H9 (cell line): ENCODE measurements around the gene CCDC89. TPM values are rescaled to one million over a fixed set of nuclear protein-coding genes. Genes with fewer than 3 reads are reported as not detected.
A peak's percentile ranks its signal among the peaks of the same experiment; 100 is the strongest.

Experiments
- DNase-seq: peaks from one replicate; pipeline ENCODE4 v3.0.0-alpha.2; 2017
- H2AFZ ChIP-seq: one replicate; pipeline ENCODE4 v1.6.1; 2013; ENCODE audit warnings: mild to moderate bottlenecking, low read length, control low read depth, moderate library complexity
- H2AK5ac ChIP-seq: 2 replicates; pipeline ENCODE4 v1.6.1; 2013; ENCODE audit warnings: low read length, control low read depth, mixed read lengths; ENCODE audit not compliant: insufficient read length
- H2BK120ac ChIP-seq: one replicate; pipeline ENCODE4 v1.6.1; 2013; ENCODE audit warnings: low read depth, mild to moderate bottlenecking, low read length, control low read depth, inconsistent platforms; ENCODE audit not compliant: poor library complexity, severe bottlenecking
- H2BK12ac ChIP-seq: 2 replicates; pipeline ENCODE4 v1.6.1; 2013; ENCODE audit warnings: low read length, control low read depth, mixed read lengths, low read depth; ENCODE audit not compliant: insufficient read length
- H2BK15ac ChIP-seq: 2 replicates; pipeline ENCODE4 v1.6.1; 2013; ENCODE audit warnings: low read depth, low read length, control low read depth
- H2BK20ac ChIP-seq: one replicate; pipeline ENCODE4 v1.6.1; 2013; ENCODE audit warnings: low read depth, mild to moderate bottlenecking, low read length, control low read depth, inconsistent platforms; ENCODE audit not compliant: poor library complexity, severe bottlenecking
- H2BK5ac ChIP-seq: 2 replicates; pipeline ENCODE4 v1.6.1; 2013; ENCODE audit warnings: low read length, control low read depth, mixed read lengths; ENCODE audit not compliant: insufficient read length
- H3K14ac ChIP-seq: 2 replicates; pipeline ENCODE4 v1.6.1; 2013; ENCODE audit warnings: low read length, control low read depth; ENCODE audit not compliant: insufficient read depth
- H3K18ac ChIP-seq: 2 replicates; pipeline ENCODE4 v1.6.1; 2013; ENCODE audit warnings: low read depth, mild to moderate bottlenecking, mixed read lengths, low read length, control low read depth; ENCODE audit not compliant: insufficient read length
- H3K23ac ChIP-seq: 2 replicates; pipeline ENCODE4 v1.6.1; 2013; ENCODE audit warnings: low read length, control low read depth, mixed read lengths, low read depth; ENCODE audit not compliant: insufficient read length
- H3K23me2 ChIP-seq: 2 replicates; pipeline ENCODE4 v1.6.1; 2013; ENCODE audit warnings: low read depth, mild to moderate bottlenecking, mixed read lengths, low read length, control low read depth; ENCODE audit not compliant: insufficient read length, poor library complexity, severe bottlenecking
- H3K27ac ChIP-seq: 2 replicates; pipeline ENCODE4 v1.5.1; 2013; ENCODE audit warnings: low read length, control low read depth, mixed read lengths, low read depth; ENCODE audit not compliant: insufficient read length
- H3K27me3 ChIP-seq: 2 replicates; pipeline ENCODE4 v1.6.1; 2013; ENCODE audit warnings: low read length, control low read depth, inconsistent platforms; ENCODE audit not compliant: insufficient read depth
- H3K4ac ChIP-seq: 2 replicates; pipeline ENCODE4 v1.6.1; 2013; ENCODE audit warnings: low read depth, mild to moderate bottlenecking, control low read depth, inconsistent platforms, low read length, moderate library complexity
- H3K4me1 ChIP-seq: 2 replicates; pipeline ENCODE4 v1.6.1; 2013; ENCODE audit warnings: low read length, control low read depth, inconsistent platforms; ENCODE audit not compliant: insufficient read depth
- H3K4me2 ChIP-seq: 2 replicates; pipeline ENCODE4 v1.6.1; 2013; ENCODE audit warnings: low read length, control low read depth, mixed read lengths; ENCODE audit not compliant: insufficient read length, insufficient read depth
- H3K56ac ChIP-seq: 2 replicates; pipeline ENCODE4 v1.6.1; 2013; ENCODE audit warnings: low read depth, mild to moderate bottlenecking, mixed read lengths, low read length, control low read depth; ENCODE audit not compliant: insufficient read length
- H3K79me1 ChIP-seq: 2 replicates; pipeline ENCODE4 v1.6.1; 2013; ENCODE audit warnings: low read depth, mild to moderate bottlenecking, moderate library complexity, low read length, control low read depth, inconsistent platforms; ENCODE audit not compliant: insufficient read depth, poor library complexity, severe bottlenecking
- H3K79me2 ChIP-seq: 2 replicates; pipeline ENCODE4 v1.6.1; 2013; ENCODE audit warnings: low read length, control low read depth, inconsistent platforms; ENCODE audit not compliant: insufficient read depth
- H3K9ac ChIP-seq: 2 replicates; pipeline ENCODE4 v1.6.1; 2013; ENCODE audit warnings: low read length, control low read depth, mixed read lengths; ENCODE audit not compliant: insufficient read length; ENCODE audit errors: extremely low read depth
- H3K9me3 ChIP-seq: one replicate; pipeline ENCODE4 v1.6.1; 2013; ENCODE audit warnings: low read depth, low read length, inconsistent platforms; ENCODE audit not compliant: control insufficient read depth
- H3T11ph ChIP-seq: one replicate; pipeline ENCODE4 v1.6.1; 2013; ENCODE audit warnings: mild to moderate bottlenecking, low read length, control low read depth, inconsistent platforms
- H4K20me1 ChIP-seq: one replicate; pipeline ENCODE4 v1.6.1; 2013; ENCODE audit not compliant: control insufficient read depth, insufficient read length, insufficient read depth
- H4K5ac ChIP-seq: 2 replicates; pipeline ENCODE4 v1.6.1; 2013; ENCODE audit warnings: low read depth, mild to moderate bottlenecking, mixed read lengths, low read length, control low read depth; ENCODE audit not compliant: insufficient read length
- H4K8ac ChIP-seq: replicated peaks from 2 replicates; pipeline ENCODE4 v1.6.1; 2013; ENCODE audit warnings: low read length, control low read depth, mixed read lengths, low read depth; ENCODE audit not compliant: insufficient read length
- H4K91ac ChIP-seq: 2 replicates; pipeline ENCODE4 v1.6.1; 2013; ENCODE audit warnings: low read depth, mild to moderate bottlenecking, moderate library complexity, mixed read lengths, low read length, control low read depth; ENCODE audit not compliant: insufficient read length
- H3K27ac Mint-ChIP-seq, 3 experiments: 2 replicates in 2 of 3; 3 replicates in 1 of 3; pipeline ENCODE4 v1.8.0; 2020 to 2021; ENCODE audit warnings: mixed read lengths in 3 of 3, mild to moderate bottlenecking in 1 of 3, moderate library complexity in 1 of 3
- H3K27me3 Mint-ChIP-seq: 2 replicates; pipeline ENCODE4 v1.8.0; 2021; ENCODE audit warnings: low read depth, mild to moderate bottlenecking, moderate library complexity, mixed read lengths
- H3K36me3 Mint-ChIP-seq, 3 experiments: 2 replicates in 2 of 3; 3 replicates in 1 of 3; pipeline ENCODE4 v1.8.0; 2020 to 2021; ENCODE audit warnings: low read depth in 3 of 3, mixed read lengths in 3 of 3; ENCODE audit not compliant: insufficient read depth in 1 of 3
- H3K4me1 Mint-ChIP-seq, 2 experiments: 2 replicates each; pipeline ENCODE4 v1.8.0; 2020; ENCODE audit warnings: mixed read lengths in 2 of 2
- H3K4me3 Mint-ChIP-seq, 2 experiments: 2 replicates in 1 of 2; 3 replicates in 1 of 2; pipeline ENCODE4 v1.8.0; 2020 to 2021; ENCODE audit warnings: mild to moderate bottlenecking in 2 of 2, mixed read lengths in 2 of 2, moderate library complexity in 1 of 2
- H3K9me3 Mint-ChIP-seq, 2 experiments: 2 replicates in 1 of 2; 3 replicates in 1 of 2; pipeline ENCODE4 v1.8.0; 2020; ENCODE audit warnings: mild to moderate bottlenecking in 2 of 2, mixed read lengths in 2 of 2, moderate library complexity in 1 of 2
- CTCF ChIP-seq: fragments of 200-600 bp; sonication (generic); conservative IDR thresholded peaks from 3 replicates; pipeline ENCODE4 v1.8.0; 2021; ENCODE audit warnings: antibody characterized with exemption, mild to moderate bottlenecking
- WGBS: extraction: QIAGEN DNeasy Blood & Tissue Kit; methylation state at CpG from one replicate; pipeline ENCODE4 v1.1.7; 2013; ENCODE audit warnings: missing lambda C conversion rate, low lambda C conversion rate, mixed read lengths; ENCODE audit not compliant: insufficient read length; ENCODE audit errors: extremely low coverage; 5-methylcytosine and 5-hydroxymethylcytosine counted together
- total RNA-seq: library from RNA; stranded (reverse); gene quantifications from 2 replicates; pipeline ENCODE4 v1.2.1, GENCODE V29; 2021

The CCDC89 gene
- total RNA-seq, 1 experiment from 2014 or later: not detected

GRCh38 chr11:85663753-85664614 is 22.0 kb downstream of the CCDC89 start:
- H3K14ac ChIP-seq: peak overlapping the region; percentile 98
- H2AFZ ChIP-seq: no peak overlapping the region
- peak; percentile 57 for TF ChIP-seq CTCF

More at GRCh38 chr11:85663753-85664614, 22.0 kb downstream of the CCDC89 start:
- Histone ChIP-seq H2AK5ac (no peak overlapping the region), H3K9me3 (no peaks in the 10 kb centered on the region), H3T11ph (no peak overlapping the region), H4K5ac (peak overlapping the region; percentile 70), H3K56ac (no peak overlapping the region), H3K27ac (peak overlapping the region; percentile 42), H3K23ac (no peak overlapping the region), H2BK5ac (peak overlapping the region; percentile 90), H4K8ac (no peak overlapping the region), H3K4me2 (peak overlapping the region; percentile 100), H3K79me2 (peaks cover 26% of the 10 kb centered on the region), H3K23me2 (peaks cover 7% of the 10 kb centered on the region), H4K20me1 (no peaks in the 10 kb centered on the region), H3K4ac (peak overlapping the region; percentile 92; the same call in 1 of the 2 replicates), H3K27me3 (no peaks in the 10 kb centered on the region; the same call in 1 of the 2 replicates), H2BK120ac (no peak overlapping the region), H3K9ac (peak overlapping the region; percentile 98), H3K79me1 (no peaks in the 10 kb centered on the region), H3K4me1 (no peaks in the 10 kb centered on the region), H3K18ac (peak overlapping the region; percentile 94), H2BK12ac (no peak overlapping the region), H2BK15ac (no peak overlapping the region), H4K91ac (peak overlapping the region; percentile 98), H2BK20ac (no peak overlapping the region)
- Mint-ChIP-seq H3K4me1 (peaks cover 32 to 42% of the 10 kb centered on the region in 2 experiments), H3K9me3 (no peaks in the 10 kb centered on the region; a peak in 1 of 5 replicates), H3K36me3 (peaks cover 37 to 52% (median 41%) of the 10 kb centered on the region in 3 experiments), H3K27ac (peak overlapping the region; percentile 97 to 99 (median 98)), H3K4me3 (peak overlapping the region; percentile 98 to 100), H3K27me3 (no peaks in the 10 kb centered on the region; the same call in 1 of the 2 replicates)
- peak; percentile 64 for DNase-seq
- WGBS: no CpG with 5 or more reads among the region's 73 CpGs
